ENCODE data around the gene OVCA2. TPM values are rescaled to one million over a fixed set of nuclear protein-coding genes. Genes with fewer than 3 reads are reported as not detected.

OVCA2 gene
- total RNA-seq, 1 experiment from 2014 or later, result 35.4 TPM

DNA sequence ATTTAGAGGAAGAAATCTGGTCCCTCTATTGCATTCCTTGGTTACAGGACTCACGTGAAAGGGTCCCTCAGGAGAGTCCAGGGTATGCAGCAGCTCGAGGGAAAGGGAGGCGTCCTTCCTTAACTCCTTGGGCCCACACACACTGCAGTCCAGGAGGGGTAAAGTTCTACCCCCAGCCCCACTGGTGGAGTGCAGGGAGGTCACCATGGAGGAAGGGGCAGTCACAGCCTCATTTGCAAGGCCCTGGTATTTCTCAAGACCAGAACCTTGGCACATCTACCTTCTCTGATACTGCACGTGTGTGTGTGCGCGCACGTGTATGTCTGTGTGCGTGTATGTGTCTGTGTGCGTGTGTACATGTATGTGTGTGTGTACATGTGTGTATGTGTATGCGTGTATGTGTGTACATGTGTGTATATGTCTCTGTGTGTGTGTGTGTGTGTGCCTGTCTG, 24.2 kb downstream of the OVCA2 start:
- BruUV-seq (replicated peaks), result no TSS peak
- no peak for TF ChIP-seq EZH2 (IDR thresholded peaks at IDR 0.05; ENCODE audit: low read depth)
- TF ChIP-seq, protein P1, sequence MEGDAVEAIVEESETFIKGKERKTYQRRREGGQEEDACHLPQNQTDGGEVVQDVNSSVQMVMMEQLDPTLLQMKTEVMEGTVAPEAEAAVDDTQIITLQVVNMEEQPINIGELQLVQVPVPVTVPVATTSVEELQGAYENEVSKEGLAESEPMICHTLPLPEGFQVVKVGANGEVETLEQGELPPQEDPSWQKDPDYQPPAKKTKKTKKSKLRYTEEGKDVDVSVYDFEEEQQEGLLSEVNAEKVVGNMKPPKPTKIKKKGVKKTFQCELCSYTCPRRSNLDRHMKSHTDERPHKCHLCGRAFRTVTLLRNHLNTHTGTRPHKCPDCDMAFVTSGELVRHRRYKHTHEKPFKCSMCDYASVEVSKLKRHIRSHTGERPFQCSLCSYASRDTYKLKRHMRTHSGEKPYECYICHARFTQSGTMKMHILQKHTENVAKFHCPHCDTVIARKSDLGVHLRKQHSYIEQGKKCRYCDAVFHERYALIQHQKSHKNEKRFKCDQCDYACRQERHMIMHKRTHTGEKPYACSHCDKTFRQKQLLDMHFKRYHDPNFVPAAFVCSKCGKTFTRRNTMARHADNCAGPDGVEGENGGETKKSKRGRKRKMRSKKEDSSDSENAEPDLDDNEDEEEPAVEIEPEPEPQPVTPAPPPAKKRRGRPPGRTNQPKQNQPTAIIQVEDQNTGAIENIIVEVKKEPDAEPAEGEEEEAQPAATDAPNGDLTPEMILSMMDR (conservative IDR thresholded peaks at IDR 0.05), result no peak
- no peak overlapping the region for H2AFZ ChIP-seq
- H3K36me3 ChIP-seq (ENCODE audit: low read depth), result no peaks in the 10 kb centered on the region
- no peaks in the 10 kb centered on the region for H3K9me3 ChIP-seq (ENCODE audit: insufficient read depth, low read depth)
- H3K4me1 ChIP-seq (replicated peaks; ENCODE audit: insufficient read depth), result no peaks in the 10 kb centered on the region
- no peaks in the 10 kb centered on the region for H3K9me2 ChIP-seq (ENCODE audit: insufficient read depth)
- intact Hi-C loops (cut with micrococcal nuclease; ENCODE audit: unreplicated experiment), result no loop called here
- DNase-seq, result no peak
- peaks cover 7% of the 10 kb centered on the region; the same call in 1 of the 2 replicates for H3F3A ChIP-seq (ENCODE audit: insufficient read depth, low read depth)
- no peaks in the 10 kb centered on the region; the same call in 1 of the 2 replicates for H4K20me1 ChIP-seq (ENCODE audit: insufficient read depth)
- H3K4me2 ChIP-seq, result no peak overlapping the region
- H3K79me2 ChIP-seq (ENCODE audit: low read depth), result no peaks in the 10 kb centered on the region
- no peak overlapping the region for H3K4me3 ChIP-seq
- CTCF ChIA-PET, result interaction anchor here (0.6 kb wide), 1 partner anchor 46 kb away, joined by 9 read pairs; no protein-coding TSS in a partner anchor
- no peak overlapping the region for H3K27ac ChIP-seq
- H3K27me3 ChIP-seq (ENCODE audit: insufficient read depth, low read depth), result no peaks in the 10 kb centered on the region
- POLR2A ChIA-PET (ENCODE audit: unreplicated experiment), result no interaction called here

DNA sequence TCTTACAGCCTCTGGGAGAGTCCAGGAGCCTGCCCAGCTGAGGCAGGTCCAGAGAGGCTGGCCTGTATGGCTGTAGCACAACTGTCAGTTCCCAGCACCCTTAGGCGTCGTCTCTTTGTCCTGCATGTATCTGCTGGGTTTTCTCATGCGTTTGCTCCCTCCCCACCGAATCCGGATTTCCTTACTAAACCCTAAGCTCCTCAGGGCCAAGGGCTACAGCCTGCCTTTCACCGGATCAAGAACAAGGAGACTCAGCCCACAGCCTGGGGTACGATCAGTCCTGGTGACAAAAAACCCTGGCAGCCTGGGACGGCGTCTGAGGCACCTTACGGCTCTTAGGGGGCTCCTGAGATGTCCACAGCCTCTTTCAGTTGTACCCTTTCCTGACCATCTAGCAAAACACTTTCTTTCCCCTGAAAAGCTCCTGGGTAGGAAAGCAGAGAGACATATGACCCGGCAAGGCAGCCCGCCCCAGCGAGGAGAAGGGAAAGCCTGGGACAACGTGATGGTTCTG, 25.3 kb downstream of the OVCA2 start:
- Histone ChIP-seq H3K27me3 (ENCODE audit: insufficient read depth, low read depth) (no peaks in the 10 kb centered on the region), H3K79me2 (ENCODE audit: low read depth) (no peaks in the 10 kb centered on the region), H3K4me2 (no peak overlapping the region), H3K36me3 (ENCODE audit: low read depth) (no peaks in the 10 kb centered on the region), H3F3A (ENCODE audit: insufficient read depth, low read depth) (peaks cover 7% of the 10 kb centered on the region; the same call in 1 of the 2 replicates), H3K9me3 (ENCODE audit: insufficient read depth, low read depth) (no peaks in the 10 kb centered on the region), H3K9me2 (ENCODE audit: insufficient read depth) (no peaks in the 10 kb centered on the region), H3K4me3 (no peak overlapping the region), H2AFZ (no peak overlapping the region), H4K20me1 (ENCODE audit: insufficient read depth) (no peaks in the 10 kb centered on the region), H3K27ac (no peak overlapping the region), H3K4me1 (replicated peaks; ENCODE audit: insufficient read depth) (no peaks in the 10 kb centered on the region)
- TF ChIP-seq, protein P1 (conservative IDR thresholded peaks at IDR 0.05), result no peak
- no peak for TF ChIP-seq EZH2 (IDR thresholded peaks at IDR 0.05; ENCODE audit: low read depth)
- BruUV-seq (replicated peaks), result no TSS peak
- intact Hi-C loops (cut with micrococcal nuclease; ENCODE audit: unreplicated experiment), result no loop called here
- ChIA-PET POLR2A (ENCODE audit: unreplicated experiment) (no interaction called here), CTCF (no interaction called here)
- DNase-seq, result no peak

DNA sequence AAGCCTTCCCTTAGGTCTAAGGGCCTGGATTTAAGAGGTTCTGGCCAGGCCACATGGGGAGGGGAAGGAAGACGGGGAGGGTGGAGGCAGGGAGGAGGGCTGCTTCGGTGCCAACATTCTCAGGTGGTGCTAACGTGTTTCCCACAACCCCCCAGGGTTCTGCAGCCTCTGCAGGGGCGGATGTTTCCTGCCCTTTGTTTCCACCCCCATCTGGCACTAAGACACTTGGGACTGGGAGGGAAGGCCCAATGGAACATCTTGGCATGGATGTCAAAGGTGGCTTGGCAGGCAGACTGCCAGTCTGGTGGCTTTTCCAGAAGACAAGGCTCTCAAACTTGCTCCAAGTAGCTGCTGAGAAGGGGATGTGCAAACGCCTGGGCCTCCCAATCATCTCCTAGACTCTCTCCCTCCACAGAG, 25.8 kb downstream of the OVCA2 start:
- Histone ChIP-seq H3K4me3 (no peak overlapping the region), H3K4me2 (no peak overlapping the region), H3K4me1 (replicated peaks; ENCODE audit: insufficient read depth) (no peaks in the 10 kb centered on the region), H3K9me2 (ENCODE audit: insufficient read depth) (no peaks in the 10 kb centered on the region), H3K36me3 (ENCODE audit: low read depth) (no peaks in the 10 kb centered on the region), H3K79me2 (ENCODE audit: low read depth) (no peaks in the 10 kb centered on the region), H4K20me1 (ENCODE audit: insufficient read depth) (no peaks in the 10 kb centered on the region), H3K27me3 (ENCODE audit: insufficient read depth, low read depth) (no peaks in the 10 kb centered on the region), H3K9me3 (ENCODE audit: insufficient read depth, low read depth) (no peaks in the 10 kb centered on the region), H3K27ac (no peak overlapping the region), H2AFZ (no peak overlapping the region), H3F3A (ENCODE audit: insufficient read depth, low read depth) (peaks cover 7% of the 10 kb centered on the region; the same call in 1 of the 2 replicates)
- CTCF ChIA-PET, result no interaction called here
- TF ChIP-seq EZH2 (IDR thresholded peaks at IDR 0.05; ENCODE audit: low read depth), result no peak
- TF ChIP-seq, protein P1 (conservative IDR thresholded peaks at IDR 0.05), result no peak
- intact Hi-C loops (cut with micrococcal nuclease; ENCODE audit: unreplicated experiment), result no loop called here
- no peak for DNase-seq
- BruUV-seq (replicated peaks), result no TSS peak
- POLR2A ChIA-PET (ENCODE audit: unreplicated experiment), result no interaction called here

Measured in PC-9 (cell line).